ENCODE data around the gene DIDO1.

DIDO1 gene

DNA sequence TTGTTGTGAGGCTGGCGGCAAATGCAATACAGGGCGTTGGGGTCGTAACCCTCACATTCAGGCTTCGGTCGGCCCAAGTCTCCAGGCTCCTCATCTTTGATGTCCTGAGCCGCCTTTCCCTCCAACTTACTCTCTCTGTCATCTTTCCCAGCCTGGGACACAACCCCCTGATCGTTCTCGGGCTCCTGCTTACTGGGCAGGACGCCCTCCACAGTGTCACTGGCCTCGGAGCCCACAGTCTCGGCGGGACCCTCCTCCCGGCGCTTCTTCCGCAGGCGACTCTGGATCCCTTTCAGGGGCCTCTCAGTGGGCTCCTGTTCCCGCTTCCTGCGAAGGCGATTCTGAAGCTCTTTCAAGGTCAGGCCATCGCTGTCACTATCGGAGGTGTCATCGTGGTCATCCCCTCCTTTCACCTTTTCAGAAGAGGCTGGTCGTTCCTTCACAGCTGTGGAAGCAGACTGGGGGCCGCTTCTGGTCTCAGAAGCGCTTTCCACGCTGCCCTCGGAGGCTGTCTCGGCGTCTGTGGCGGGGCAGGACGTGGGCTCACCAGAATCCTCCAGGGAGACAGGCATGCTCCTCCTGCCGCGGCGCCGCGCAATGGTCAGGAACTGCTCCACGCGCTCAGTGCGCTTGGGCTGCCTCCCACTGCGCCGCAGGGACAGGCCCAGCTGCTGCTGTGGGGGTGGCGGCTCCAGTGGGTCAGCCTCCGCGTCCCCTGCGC, 15.4 kb downstream of the DIDO1 start:
- TF ChIP-seq, protein P1, sequence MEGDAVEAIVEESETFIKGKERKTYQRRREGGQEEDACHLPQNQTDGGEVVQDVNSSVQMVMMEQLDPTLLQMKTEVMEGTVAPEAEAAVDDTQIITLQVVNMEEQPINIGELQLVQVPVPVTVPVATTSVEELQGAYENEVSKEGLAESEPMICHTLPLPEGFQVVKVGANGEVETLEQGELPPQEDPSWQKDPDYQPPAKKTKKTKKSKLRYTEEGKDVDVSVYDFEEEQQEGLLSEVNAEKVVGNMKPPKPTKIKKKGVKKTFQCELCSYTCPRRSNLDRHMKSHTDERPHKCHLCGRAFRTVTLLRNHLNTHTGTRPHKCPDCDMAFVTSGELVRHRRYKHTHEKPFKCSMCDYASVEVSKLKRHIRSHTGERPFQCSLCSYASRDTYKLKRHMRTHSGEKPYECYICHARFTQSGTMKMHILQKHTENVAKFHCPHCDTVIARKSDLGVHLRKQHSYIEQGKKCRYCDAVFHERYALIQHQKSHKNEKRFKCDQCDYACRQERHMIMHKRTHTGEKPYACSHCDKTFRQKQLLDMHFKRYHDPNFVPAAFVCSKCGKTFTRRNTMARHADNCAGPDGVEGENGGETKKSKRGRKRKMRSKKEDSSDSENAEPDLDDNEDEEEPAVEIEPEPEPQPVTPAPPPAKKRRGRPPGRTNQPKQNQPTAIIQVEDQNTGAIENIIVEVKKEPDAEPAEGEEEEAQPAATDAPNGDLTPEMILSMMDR (IDR thresholded peaks at IDR 0.05; ENCODE audit: low read depth, low read length): no peak
- H3K4me3 ChIP-seq (ENCODE audit: low read depth, low read length): no peak overlapping the region

DNA sequence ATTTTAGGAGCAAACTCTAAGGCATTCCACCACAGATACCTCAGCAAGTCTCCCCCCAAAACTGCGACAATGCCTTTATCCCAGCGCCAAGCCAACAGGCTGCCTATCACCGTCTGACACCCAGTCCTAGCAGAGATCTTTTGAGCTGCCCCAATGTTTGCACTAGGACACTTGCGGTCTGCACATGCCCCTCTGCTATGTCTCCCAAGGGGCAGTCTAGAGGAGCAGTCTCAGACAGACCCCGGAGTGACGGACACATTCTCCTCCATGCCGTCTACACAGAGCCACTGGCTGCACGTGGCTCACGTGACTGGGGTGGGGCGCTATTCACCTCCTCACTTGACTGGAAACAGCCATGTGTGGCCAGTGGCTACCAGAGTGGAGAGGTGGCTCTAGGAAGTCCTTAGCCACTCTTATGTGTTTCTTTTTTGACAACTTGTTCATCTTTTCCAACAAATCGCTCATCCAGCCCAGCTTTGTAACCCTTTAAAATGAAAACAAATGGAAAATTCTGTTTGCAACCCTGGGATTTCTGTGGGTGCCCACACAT, 16.0 kb downstream of the DIDO1 start:
- H3K4me3 ChIP-seq (ENCODE audit: low read depth, low read length): no peak overlapping the region
- TF ChIP-seq, protein P1 (IDR thresholded peaks at IDR 0.05; ENCODE audit: low read depth, low read length): no peak

GRCh38 chr20:62908971-62909791, 17.1 kb downstream of the DIDO1 start:
- no peak overlapping the region for H3K4me3 ChIP-seq (ENCODE audit: low read depth, low read length)
- TF ChIP-seq, protein P1 (IDR thresholded peaks at IDR 0.05; ENCODE audit: low read depth, low read length): no peak

- no peak overlapping the region for H3K4me3 ChIP-seq (ENCODE audit: low read depth, low read length)
- TF ChIP-seq, protein P1 (IDR thresholded peaks at IDR 0.05; ENCODE audit: low read depth, low read length): no peak; the same call in 1 of the 2 replicates
Observed at GRCh38 chr20:62907384-62908317, 18.7 kb downstream of the DIDO1 start.

GRCh38 chr20:62906647-62907375, 19.5 kb downstream of the DIDO1 start:
- H3K4me3 ChIP-seq (ENCODE audit: low read depth, low read length): no peak overlapping the region
- TF ChIP-seq, protein P1 (IDR thresholded peaks at IDR 0.05; ENCODE audit: low read depth, low read length): no peak

- TF ChIP-seq, protein P1 (IDR thresholded peaks at IDR 0.05; ENCODE audit: low read depth, low read length): no peak
- H3K4me3 ChIP-seq (ENCODE audit: low read depth, low read length): no peak overlapping the region
Observed at GRCh38 chr20:62906209-62906608, 20.1 kb downstream of the DIDO1 start.
